NOMO-1 treated with dmso at 0.1 percent for 144 hours (cell line): ENCODE data around the gene EREG.

Source experiments
- DNase-seq: peaks from one replicate; lab custom pipeline; 2025; ENCODE audit not compliant: unreplicated experiment; lab: John Stamatoyannopoulos, UW

The EREG gene

DNA sequence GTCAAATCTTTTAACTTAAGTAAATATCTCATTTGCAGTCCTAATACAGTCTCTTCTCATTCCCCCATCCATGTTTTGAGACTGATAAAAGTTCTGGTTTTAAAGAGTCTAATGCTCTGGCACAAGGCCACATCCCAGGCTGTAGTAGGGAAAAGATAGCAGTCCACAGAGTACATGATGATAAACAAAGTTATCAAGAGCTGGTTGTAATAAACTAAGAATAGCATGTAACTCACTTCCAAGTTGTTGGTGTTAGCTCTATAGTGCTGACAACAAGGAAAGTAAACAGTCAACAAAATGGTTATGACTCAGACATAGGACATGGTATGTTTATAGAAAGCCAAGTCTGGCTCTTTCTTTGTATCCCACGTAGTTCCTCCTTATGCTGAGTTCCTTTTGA, 58.2 kb downstream of the EREG start:
- no peak for DNase-seq

DNA sequence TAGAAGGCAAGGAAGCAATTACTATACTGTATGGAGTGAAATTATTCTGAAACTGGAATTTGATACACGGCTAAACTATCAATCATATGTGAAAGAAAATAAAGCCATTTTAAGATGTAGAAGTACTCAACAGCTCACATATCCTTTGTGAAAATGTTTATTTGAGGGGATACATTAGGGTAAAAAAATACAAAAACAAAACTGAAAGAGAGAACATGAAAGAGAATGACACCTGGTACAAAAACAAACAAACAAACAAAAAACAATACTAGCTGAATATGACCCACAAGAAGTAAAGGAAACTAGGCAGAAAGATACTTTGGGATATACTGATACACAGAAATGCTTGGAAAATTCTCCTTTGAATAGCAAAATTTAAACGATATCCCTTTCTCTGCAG, 59.2 kb downstream of the EREG start:
- no peak for DNase-seq

DNA sequence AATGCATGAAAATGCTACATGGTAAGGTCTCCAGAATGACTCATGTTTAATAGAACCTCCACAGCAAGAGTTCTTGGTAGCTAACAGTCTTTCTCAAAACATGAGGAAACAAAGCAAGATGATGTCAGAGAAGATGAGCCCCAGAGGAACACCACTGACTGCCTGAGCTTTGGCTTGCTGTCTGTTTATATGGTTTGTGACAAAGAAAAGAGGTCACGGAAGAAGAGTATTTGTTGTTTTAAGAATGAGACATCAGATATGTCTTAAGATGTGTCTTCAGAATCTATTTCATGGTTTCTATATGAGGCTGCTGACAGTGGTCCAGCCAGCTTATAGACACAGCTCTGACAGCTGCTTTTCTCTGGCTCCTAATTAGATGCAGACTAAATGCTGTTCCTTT, 61.2 kb downstream of the EREG start:
- DNase-seq = no peak

DNA sequence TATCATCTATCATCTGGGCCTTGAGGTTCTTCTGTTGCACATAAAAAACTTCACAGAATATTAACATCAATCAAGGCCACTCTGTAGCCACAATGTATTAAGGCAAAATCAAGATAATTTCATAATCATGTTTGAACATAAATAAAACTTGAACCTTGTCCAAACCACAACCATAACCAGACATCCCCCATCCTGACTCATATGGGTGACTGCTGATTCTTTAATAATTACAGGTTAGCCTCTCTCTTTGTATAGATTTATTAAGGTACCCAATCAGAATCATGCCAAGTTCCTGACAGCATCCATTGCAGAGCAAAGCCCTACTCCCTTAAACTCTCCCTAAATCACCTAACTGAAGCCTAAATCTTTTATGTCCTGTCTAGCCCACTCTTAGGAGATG, 63.3 kb downstream of the EREG start:
- no peak for DNase-seq

DNA sequence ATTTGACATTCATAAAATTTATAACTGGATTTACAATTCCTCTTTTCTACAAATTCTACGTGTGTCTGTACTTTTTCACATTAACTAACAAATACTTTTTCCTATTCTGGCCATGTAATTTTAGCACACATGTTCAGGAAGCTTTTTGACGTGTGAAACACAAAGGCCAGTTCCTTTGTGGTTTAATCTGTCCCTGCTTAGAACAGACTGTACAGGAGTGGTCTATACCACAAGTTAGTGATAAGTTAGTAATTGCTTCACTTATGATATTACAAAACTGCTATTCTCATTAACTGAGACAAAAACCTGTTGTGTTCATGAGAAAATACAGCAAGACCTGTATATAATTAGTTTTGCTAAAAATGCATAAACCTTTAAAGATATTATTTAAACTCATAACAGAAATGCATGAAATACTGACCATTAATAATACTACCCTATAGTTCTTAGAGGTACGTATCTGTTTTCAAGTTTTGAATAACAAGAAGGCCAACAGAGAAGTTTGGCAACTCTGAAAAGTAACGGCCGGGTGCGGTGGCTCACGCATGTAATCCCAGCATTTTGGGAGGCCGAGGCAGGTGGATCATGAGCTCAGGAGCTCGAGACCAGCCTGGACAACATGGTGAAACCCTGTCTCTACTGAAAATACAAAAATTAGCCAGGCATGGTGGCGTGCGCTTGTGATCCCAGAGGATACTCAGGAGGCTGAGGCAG, 66.3 kb downstream of the EREG start:
- peak; percentile 26 for DNase-seq

DNA sequence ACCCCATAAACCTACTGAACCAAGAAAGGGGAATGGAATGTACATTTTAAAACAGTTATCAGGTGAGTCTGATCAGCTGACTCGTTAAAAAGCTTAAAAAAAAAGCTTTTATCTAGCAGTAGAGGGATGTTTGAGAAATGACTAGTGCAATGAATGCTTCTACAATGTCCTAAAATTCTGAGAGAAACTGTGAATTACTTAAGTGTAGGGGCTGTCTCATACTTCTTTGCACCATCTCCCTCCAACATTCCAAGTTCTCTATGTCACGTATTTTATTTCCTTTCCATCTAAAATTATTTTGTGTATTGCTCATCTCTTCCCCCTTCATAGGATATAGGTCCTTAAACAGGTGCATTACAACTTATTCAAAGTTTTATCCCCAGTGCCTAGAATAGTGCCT, 68.1 kb downstream of the EREG start:
- DNase-seq = no peak

DNA sequence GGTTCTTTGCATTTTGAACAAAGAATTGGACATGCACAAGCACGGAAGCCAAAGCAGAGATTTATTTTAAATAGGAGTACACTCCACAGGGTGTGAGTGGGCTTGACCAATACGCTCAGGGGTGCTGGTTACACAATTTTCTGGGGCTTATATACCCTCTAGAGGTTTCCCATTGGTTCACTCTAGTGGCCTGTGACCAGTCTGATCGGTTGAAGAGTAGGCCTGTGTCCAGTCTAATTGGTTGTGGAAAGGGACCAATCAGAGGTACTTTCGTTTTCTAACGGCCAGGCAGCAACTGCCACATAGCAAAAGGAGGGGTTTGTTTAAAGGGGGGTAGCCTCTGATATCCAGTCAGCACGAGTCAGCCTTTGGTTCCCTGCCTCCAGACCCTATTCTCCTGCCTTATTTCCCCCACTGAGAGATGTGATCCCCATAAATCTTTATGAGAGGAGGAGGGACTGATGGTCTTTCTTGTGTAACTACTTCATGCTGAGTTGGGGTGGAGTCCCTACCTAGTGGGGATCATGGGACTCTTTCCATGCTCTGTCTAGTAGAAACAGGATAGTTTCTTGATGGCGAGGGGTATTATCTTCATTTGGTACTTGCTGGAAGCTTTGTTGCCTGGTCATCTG, 68.7 kb downstream of the EREG start:
- DNase-seq = no peak

DNA sequence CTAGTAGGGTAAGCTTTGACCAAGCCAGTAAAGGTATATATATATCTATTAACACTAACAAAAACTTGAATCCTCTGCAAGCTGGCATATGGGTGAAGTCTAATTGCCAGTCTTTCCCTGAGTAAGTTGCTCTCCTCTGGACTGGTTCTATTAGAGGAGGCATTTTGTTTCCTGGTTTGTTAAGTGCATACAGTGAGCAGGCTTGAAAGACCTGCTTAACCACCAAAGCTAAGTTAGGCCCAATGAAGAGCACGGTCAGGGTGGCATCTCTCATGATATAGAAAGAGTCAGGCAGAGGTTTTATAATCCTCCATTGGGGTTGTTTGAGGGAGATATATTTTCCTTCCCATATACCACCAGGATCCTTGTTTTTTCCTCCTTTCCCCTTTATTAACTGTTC, 70.4 kb downstream of the EREG start:
- no peak for DNase-seq

DNA sequence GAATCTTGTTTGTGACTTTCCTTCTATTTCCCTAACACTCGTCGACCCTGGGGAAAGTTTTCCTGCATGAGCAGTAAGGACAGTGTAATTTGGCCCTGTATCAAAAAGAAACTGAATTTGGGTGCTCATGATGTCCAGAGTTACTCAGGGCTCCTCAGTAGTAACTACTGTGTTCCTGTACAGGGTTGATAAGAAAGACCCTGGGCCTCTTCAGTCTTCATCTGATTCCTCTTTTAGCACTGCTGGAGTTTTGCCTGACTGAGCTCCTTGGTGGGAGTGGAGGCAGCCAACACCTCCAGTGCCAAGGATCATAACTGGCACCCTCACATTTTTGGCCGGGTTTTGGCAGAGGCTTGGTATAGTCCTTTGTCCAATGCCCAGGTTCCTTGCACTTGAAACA, 72.9 kb downstream of the EREG start:
- DNase-seq = no peak
